ENCODE data around the gene NXPH4.

NXPH4 gene

GRCh38 chr12:57216014-57216911 lies at the start of gene NXPH4:
Gene NXPH4 (plus strand): TSS chr12:57216794. CDS start chr12:57216970, 176 bp downstream.
- DNase-seq: no peak

GRCh38 chr12:57166971-57167371 lies 49.6 kb upstream of the NXPH4 start:
- peak; percentile 10 to 33 for DNase-seq

DNA sequence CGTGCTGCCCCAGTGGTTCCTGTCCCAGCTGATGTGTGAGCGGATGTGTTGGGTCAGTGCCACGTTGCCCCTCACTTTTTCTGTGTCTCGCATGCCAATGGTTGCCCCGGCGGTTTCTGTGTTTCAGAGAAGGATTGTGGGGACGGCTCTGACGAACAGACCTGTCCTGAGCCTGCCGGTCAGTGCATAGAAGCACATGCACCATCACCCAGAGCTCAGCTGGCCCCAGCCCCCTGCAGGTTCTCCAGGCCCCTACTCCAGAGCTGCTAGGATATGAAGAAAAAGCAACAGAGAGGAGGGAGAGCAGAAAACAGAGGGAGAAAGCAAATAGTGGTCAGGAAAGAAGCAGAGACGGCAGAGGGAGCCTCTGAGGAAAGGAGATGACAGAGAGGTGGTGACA lies 48.5 kb upstream of the NXPH4 start:
- no peak for DNase-seq

GRCh38 chr12:57169046-57169795 lies 47.4 kb upstream of the NXPH4 start:
- DNase-seq: no peak

DNA sequence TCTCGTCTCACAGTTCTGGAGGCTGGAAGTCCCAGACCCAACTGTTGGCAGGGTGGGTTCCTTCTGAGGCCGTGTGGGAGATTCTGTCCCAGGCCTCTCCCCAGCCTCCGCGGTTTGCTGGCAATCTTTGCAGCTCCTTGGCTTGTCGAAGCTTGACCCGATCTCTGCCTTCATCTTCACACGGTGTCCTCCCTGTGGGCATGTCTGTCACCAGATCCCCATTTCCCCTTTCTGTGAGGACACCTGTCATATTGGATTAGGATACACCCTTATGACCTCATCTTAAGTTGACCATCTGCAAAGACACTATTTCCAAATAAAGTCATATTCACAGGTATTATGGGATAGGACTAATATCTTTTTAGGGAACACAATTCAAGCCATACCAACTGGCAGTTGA lies 46.6 kb upstream of the NXPH4 start:
- DNase-seq: no peak

DNA sequence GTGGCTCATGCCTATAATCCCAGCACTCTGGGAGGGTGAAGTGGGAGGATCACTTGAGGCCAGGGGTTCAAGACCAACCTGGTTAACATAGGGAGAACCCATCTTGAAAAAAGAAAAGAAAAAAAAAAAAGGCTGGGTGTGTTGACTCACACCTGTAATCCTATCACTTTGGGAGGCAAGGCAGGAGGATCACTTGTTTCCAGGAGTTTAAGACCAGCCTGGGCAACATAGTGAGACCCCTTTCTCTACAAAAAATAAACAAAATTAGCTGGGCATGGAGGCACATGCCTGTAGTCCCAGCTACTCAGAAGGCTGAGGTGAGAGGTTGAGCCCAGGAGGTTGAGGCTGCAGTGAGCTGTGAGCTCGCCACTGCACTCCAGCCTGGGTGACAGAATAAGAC lies 46.2 kb upstream of the NXPH4 start:
- no peak for DNase-seq

GRCh38 chr12:57170927-57171326 lies 45.7 kb upstream of the NXPH4 start:
- no peak for DNase-seq

GRCh38 chr12:57171668-57172067 lies 44.9 kb upstream of the NXPH4 start:
- DNase-seq: no peak

DNA sequence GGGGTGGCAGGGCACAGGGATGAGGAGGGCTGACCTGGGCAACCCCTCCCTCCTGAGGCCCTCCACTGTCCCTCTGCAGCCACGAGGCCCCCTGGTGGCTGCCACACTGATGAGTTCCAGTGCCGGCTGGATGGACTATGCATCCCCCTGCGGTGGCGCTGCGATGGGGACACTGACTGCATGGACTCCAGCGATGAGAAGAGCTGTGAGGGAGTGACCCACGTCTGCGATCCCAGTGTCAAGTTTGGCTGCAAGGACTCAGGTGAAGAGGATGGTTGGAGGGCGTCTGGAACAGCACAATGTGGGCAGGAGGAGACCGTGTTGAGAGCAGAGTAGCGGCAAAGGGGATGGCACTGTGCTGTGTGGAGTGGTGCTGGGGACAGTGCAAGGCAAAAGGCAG lies 43.5 kb upstream of the NXPH4 start:
- peak in 1 of 2 donors; percentile 5 for DNase-seq

DNA sequence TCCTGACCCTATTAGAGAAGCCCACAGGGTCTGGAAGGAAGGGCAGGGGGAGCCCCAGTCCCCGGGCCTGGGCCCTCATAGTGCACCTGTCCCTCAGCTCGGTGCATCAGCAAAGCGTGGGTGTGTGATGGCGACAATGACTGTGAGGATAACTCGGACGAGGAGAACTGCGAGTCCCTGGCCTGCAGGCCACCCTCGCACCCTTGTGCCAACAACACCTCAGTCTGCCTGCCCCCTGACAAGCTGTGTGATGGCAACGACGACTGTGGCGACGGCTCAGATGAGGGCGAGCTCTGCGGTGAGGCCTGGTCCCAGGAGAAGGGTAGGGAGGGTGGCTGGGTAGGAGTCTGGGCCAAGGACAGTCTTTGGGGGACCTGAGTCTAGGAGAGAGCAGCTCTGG lies 42.9 kb upstream of the NXPH4 start:
- DNase-seq: no peak

GRCh38 chr12:57175428-57176138 lies 41.0 kb upstream of the NXPH4 start:
- peak in 1 of 2 donors; percentile 26 for DNase-seq

- no peak for DNase-seq
These were observed 40.5 kb upstream of the NXPH4 start for GRCh38 chr12:57176139-57176477.

DNA sequence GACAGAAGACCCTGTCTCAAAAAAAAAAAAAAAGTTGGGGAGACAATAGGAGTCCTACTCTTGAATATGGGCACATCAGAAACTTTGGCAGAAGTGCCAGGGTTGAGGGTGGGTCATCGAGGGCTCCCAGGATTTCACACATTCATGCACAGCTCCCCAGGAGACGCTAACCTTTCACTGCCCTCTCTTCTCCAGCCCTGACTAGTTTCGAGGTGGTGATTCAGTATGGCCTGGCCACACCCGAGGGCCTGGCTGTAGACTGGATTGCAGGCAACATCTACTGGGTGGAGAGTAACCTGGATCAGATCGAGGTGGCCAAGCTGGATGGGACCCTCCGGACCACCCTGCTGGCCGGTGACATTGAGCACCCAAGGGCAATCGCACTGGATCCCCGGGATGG lies 39.7 kb upstream of the NXPH4 start:
- DNase-seq: no peak

GRCh38 chr12:57177354-57177753 lies 39.2 kb upstream of the NXPH4 start:
- no peak for DNase-seq

GRCh38 chr12:57178213-57178612 lies 38.4 kb upstream of the NXPH4 start:
- no peak for DNase-seq

DNA sequence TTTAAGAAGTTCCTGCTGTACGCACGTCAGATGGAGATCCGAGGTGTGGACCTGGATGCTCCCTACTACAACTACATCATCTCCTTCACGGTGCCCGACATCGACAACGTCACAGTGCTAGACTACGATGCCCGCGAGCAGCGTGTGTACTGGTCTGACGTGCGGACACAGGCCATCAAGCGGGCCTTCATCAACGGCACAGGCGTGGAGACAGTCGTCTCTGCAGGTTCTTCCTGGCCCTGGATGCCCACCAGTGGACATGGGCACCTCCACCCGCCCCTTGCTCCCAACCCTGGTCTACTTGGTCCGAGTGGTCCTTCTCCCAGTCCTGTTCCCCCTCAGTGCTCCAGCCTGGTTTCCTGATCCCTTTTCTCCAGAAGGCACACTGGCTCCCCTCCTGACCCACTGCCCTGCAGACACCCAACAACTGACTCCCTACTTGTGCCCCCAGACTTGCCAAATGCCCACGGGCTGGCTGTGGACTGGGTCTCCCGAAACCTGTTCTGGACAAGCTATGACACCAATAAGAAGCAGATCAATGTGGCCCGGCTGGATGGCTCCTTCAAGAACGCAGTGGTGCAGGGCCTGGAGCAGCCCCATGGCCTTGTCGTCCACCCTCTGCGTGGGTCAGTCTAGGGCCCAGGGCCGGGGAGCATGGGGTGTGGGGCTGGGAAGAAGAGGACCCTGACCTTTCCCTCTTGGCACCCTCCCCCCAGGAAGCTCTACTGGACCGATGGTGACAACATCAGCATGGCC lies 37.1 kb upstream of the NXPH4 start:
- no peak for DNase-seq

- no peak for DNase-seq
These were observed 36.1 kb upstream of the NXPH4 start for GRCh38 chr12:57180321-57180989.

DNA sequence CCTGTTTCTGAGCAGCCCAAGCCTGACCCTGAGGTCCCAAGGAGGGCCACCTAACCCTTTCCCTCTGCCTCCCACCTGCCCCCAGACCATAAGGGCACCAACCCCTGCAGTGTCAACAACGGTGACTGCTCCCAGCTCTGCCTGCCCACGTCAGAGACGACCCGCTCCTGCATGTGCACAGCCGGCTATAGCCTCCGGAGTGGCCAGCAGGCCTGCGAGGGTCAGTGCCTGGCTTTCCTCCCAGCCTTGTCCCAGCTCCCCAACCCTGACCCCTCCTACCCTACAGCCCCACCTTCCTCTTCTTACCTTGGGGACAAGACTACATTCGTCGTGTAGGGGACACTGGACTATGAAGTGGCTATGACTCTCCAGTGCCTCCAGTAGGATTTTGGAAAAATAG lies 35.5 kb upstream of the NXPH4 start:
- DNase-seq: no peak

DNA sequence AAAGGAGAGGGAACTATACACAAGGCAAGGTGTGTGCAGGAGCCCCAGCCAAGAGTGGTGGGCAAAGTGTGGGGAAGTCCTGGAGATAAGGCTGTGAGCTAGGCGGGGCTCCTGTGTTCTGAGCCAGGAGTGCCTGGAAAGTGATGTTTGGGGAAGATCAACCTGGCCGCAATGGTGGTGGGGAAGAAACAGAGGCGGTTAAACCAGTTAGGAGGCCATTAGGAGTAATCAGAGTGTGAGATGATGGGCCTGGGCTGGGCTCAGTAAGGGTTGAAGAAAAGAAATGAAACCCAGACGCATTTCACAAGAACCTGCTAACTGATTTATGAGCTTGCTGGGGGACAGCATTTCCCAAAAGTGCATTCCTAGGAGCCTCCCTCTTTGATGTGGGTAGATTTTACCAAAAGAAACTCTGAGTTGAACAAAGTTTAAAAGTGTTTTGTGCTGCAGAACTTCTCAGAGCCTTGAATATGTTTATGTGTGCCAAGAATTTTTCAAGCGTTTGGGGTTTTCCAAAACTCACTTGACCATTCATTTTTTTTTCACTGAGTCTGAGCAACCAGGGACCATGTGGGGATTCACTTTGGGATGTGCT lies 34.9 kb upstream of the NXPH4 start:
- no peak for DNase-seq

GRCh38 chr12:57182918-57183575 lies 33.5 kb upstream of the NXPH4 start:
- peak; percentile 40 to 56 for DNase-seq
